NCI-H2196 (cell line): ENCODE data around the gene BCL11A.

ENCODE experiments used
- DNase-seq: peaks from one replicate; lab custom pipeline; 2025; ENCODE audit not compliant: unreplicated experiment; lab: John Stamatoyannopoulos, UW

BCL11A gene

GRCh38 chr2:60546756-60547420, 6.6 kb downstream of the BCL11A start:
- no peak for DNase-seq

GRCh38 chr2:60544954-60545560, 8.4 kb downstream of the BCL11A start:
- DNase-seq, result no peak

- no peak for DNase-seq
These were observed 9.4 kb downstream of the BCL11A start for GRCh38 chr2:60544062-60544461.

GRCh38 chr2:60541056-60541651, 12.3 kb downstream of the BCL11A start:
- DNase-seq, result no peak

- DNase-seq, result no peak
These were observed 13.4 kb downstream of the BCL11A start for GRCh38 chr2:60540074-60540473.

GRCh38 chr2:60539140-60539539, 14.3 kb downstream of the BCL11A start:
- no peak for DNase-seq

GRCh38 chr2:60538101-60538500, 15.4 kb downstream of the BCL11A start:
- DNase-seq, result no peak

- no peak for DNase-seq
These were observed 16.7 kb downstream of the BCL11A start for GRCh38 chr2:60536746-60537145.

- DNase-seq, result no peak
These were observed 17.7 kb downstream of the BCL11A start for GRCh38 chr2:60535685-60536312.

- no peak for DNase-seq
These were observed 18.4 kb downstream of the BCL11A start for GRCh38 chr2:60534892-60535684.

- no peak for DNase-seq
These were observed 19.3 kb downstream of the BCL11A start for GRCh38 chr2:60534052-60534685.

GRCh38 chr2:60533101-60534051, 20.1 kb downstream of the BCL11A start:
- no peak for DNase-seq

GRCh38 chr2:60532421-60532820, 21.0 kb downstream of the BCL11A start:
- DNase-seq, result no peak

- no peak for DNase-seq
These were observed 21.7 kb downstream of the BCL11A start for GRCh38 chr2:60531701-60532133.

GRCh38 chr2:60530660-60531281, 22.7 kb downstream of the BCL11A start:
- no peak for DNase-seq

- DNase-seq, result no peak
These were observed 23.4 kb downstream of the BCL11A start for GRCh38 chr2:60529785-60530627.

GRCh38 chr2:60529136-60529784, 24.2 kb downstream of the BCL11A start:
- no peak for DNase-seq
